ENCODE results near the gene ZNF280B. TPM values are rescaled to one million over a fixed set of nuclear protein-coding genes. Genes with fewer than 3 reads are reported as not detected.

The ZNF280B gene
- total and polyA plus RNA-seq, 9 of the 15 experiments (the other 6 are each of a cell fraction or from before 2014, with no cell fraction given), result 7.7 to 29.9 (median 20.0) TPM

- TF ChIP-seq CEBPG (CRISPR knock-in tag; IDR thresholded peaks at IDR 0.05) (no peak), CEBPG (tag; conservative IDR thresholded peaks at IDR 0.05 in 1 of 2, IDR thresholded peaks at IDR 0.05 in 1 of 2) (0 out of 4 replicates have a peak, but pooled peaks of 1 of the 2 experiments have one; percentile 14), ZEB2 (IDR thresholded peaks at IDR 0.05) (peak; percentile 58; the same call in 1 of the 2 replicates), MCM5 (IDR thresholded peaks at IDR 0.05; ENCODE audit: low read depth) (0 out of 2 replicates have a peak, but pooled peaks have one; percentile 74), ZNF232 (CRISPR knock-in tag; IDR thresholded peaks at IDR 0.05) (0 out of 2 replicates have a peak, but pooled peaks have one; percentile 17), ZBTB5 (IDR thresholded peaks at IDR 0.05) (no peak), PREB (CRISPR knock-in tag; IDR thresholded peaks at IDR 0.05) (no peak), ASH1L (IDR thresholded peaks at IDR 0.05; ENCODE audit: borderline replicate concordance, low read depth, partially characterized antibody) (no peak), NFE2 (IDR thresholded peaks at IDR 0.05; ENCODE audit: low read depth) (peak; percentile 30; the same call in 1 of the 2 replicates), MAFG (tag; conservative IDR thresholded peaks at IDR 0.05) (peak; percentile 70), PBX2 (CRISPR knock-in tag; IDR thresholded peaks at IDR 0.05; ENCODE audit: low read depth) (no peak), PBX2 (tag; conservative IDR thresholded peaks at IDR 0.05; ENCODE audit: low read depth) (0 out of 2 replicates have a peak, but pooled peaks have one; percentile 6)
Observed at GRCh38 chr22:22479116-22479515, 29.4 kb downstream of the ZNF280B start (continued).

Measured in K562 (cell line).